GM19438 (cell line): Measurements from ENCODE around the gene RUNDC1.
"Not testable (repeated sequence)": the region's sequence is repeated elsewhere in the genome, so short reads cannot be mapped to it uniquely, and the experiment has no call there.

Source experiments
- ATAC-seq: cut with Tn5 transposase; IDR thresholded peaks from one replicate; pipeline ENCODE4 v1.9.1; 2021; ENCODE audit warnings: low read depth; ENCODE audit not compliant: unreplicated experiment

Gene RUNDC1

DNA sequence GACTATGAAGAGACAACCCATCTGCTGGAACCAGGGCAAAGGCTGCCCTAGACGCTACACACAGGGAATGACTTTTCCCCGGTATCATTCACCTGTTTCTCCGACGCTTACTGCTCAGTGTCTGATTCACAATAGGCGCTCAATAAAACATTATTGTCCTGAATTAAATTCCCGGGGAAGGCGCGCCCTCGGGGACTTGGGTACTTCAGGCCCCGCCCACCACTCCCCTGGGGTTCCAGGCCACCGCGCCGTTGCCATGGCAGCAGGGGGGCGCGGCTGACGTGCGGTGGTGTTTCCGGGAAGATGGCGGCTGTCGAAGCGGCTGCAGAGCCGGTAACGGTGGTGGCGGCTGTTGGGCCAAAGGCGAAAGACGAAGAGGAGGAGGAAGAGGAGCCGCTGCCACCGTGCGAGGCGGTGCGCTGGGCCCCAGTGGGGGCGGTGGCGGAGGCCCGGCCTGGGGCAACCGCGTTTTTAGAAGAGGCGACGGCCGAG, at the start of gene RUNDC1:
Gene RUNDC1 (plus strand): TSS at position 292 of the 492 bp plus-strand sequence. CDS start 12 bp downstream, at position 304.
- peak; percentile 56 for ATAC-seq

DNA sequence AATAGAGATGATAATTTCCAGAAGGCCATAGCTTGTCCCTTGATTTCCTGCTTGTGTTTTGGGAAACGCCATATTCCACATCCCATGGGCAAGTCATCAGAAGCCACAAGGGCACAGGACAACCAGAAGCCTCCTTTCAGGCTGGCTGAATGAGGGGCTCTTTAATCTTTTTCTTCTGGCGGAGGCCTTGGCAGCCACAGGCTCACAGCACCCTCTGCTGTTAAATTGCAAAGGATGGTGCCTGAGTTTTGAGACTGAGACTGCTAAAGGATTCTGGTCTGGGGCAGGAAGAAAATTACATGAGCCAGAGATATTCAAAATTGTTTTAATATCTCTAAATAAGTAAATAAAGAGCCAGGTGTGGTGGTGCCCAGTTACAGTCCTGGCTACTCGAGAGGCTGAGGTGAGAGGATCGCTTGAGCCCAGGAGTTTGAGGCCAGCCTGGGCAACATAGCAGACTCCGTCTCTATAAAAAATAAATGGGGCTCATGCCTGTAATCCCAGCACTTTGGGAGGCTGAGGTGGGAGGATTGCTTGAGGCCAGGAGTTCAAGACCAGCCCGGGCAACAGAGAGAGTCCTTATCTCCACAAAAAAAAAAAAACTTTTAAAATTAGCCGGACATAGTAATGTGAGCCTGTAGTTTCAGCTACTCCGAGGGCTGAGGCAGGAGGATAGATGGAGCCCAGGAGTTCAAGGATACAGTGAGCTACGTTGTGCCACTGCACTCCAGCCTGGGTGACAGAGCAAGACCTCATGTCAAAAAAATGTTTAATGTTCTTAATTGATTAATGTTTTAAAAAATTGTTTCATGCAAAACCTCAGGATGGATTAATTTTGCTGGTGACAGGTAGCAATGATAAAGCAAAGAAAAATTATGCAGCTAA, 42.4 kb upstream of the RUNDC1 start:
- ATAC-seq: no peak

DNA sequence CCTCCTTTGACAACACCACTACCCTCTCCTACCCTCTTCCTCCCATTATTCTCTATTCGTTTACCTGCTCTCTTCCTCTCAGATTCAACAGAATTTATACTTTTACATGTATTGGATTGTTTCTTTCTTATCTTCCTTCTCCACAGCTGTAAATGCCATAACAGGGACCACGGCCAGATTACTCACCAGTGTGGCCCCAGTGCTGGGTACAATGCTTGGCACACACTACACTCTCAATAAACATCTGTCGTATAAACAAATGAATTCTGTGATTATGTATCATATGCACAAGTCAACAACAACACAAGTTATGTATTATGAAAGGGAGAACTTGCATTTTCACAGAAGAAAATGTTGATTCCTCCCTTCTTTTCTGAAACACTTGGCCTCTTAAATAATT, 36.2 kb upstream of the RUNDC1 start:
- no peak for ATAC-seq

DNA sequence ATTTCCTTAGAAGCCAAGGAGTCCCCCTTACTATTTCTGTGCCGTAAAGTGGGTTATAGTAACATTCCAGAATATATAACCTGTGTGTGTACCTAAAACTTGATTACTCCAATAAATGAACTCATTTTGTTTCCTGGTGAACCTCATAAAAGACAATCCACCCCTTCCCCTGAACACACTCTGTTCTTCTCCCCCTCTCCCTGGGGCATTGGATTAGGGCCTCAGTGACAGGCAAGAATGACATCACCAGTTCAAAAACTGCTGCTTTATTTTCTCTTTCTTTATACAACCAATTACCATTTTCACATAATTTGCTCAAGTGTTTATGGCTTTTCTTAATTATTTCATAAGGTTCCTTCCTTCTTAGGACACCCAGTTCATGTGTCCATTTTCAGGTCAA, 33.6 kb upstream of the RUNDC1 start:
- no peak for ATAC-seq

DNA sequence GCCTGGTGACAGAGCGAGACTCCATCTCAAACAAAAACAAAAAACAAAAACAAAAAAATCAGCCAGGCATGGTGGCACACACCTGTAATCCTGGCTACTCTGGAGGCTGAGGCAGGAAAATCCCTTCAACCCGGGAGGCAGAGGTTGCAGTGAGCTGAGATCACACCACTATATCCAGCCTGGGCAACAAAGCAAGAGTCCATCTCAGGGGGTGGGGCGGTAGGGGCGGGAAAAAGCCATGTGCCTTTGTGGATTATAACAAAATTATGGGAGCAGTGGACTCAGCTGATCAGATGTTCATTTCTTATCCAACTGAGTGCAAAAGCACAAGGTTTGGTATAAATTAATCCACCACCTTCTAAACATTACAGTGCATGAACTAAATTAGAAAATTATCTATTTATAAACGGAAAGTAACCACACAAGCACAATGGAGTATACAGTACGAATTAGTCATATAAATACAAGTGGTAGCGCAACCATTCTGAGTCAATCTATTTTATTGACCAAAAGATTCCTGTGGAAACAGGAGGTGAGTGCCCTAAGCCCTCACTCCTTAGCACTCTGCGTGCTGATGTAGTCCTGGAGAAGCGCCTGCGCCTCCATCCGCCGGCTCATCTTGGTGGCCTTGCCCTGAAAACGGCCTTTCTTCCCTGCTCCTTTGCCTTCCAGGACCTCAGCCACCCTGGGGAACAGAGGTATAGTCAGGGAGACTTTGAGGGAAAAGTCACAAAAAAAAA, 30.2 kb upstream of the RUNDC1 start:
- ATAC-seq: no peak

DNA sequence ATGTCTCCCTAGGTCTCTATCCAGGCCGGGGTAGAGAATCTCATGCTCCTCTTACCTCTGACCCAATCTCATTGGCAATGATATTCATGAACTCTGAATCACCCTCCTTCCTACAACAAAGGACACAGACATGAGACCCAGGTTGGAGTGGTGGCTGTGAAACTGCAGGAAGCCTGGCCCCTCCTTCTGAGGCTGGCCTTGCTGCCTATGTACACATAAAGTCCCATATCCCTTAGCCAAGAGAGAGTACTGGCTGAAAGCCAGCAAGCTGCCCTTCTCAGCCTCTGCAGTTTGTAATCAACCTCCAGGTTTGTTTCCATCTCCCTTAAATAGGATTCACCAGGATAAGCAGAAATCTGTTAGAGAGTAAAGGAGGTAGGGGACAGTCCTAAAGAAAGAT, 26.7 kb upstream of the RUNDC1 start:
- ATAC-seq: no peak

DNA sequence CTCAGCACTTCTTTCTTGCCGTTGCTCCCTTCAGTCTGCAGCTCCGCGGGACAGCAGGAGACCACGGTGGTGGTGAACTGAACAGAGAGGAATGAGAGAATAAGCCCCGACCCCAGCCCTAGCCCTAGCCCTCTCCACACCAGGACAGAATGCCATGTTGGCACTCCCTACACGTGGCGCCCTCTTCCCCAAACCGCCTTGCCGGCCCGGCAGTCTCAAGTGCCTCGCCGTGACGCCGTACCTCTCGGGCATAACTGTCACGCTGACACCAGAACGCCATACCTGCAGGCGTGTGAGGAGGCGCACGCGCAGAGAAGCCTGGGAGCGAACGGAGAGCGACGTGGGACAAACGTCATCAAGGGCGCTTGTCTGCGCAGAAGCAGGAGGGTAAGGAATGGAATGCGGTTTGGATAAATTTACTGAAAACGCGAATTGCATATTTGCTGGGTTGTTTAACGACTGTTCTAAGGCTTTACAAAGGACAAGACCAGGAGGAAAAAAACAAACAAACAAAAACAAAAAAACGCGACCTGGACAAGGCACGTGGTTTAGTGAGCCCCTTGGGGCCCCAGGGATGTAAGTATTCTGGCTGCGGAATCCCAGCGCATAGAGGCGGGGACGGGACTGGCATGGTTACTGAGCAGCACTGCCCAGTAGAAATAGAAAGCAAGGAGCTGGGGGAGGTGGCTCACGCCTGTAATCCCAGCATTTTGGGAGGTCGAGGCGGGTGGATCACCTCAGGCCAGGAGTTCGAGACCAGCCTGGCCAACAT, 16.0 kb upstream of the RUNDC1 start, which contains the start of gene AARSD1:
Gene AARSD1 (minus strand): TSS at position 294 of the 772 bp plus-strand sequence. CDS start 14 bp downstream, at position 280.
- ATAC-seq: peak; percentile 64

DNA sequence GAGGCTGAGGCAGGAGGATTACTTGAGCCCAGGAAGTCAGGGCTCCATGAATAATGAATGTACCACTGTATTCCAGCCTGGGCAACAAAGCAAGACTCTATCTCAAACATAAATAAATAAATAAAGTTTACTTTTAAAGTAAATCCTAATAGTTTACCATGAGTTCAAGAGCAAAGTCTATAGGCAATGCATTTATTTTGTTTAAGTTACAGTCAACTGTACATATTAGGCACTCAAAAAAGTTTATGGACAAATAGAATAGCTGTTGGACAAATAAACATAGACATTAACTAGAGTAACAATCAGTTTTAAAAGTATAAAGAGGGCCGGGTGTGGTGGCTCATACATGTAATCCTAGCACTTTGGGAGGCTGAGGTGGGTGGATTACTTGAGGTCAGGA, 12.4 kb upstream of the RUNDC1 start:
- ATAC-seq: no peak

DNA sequence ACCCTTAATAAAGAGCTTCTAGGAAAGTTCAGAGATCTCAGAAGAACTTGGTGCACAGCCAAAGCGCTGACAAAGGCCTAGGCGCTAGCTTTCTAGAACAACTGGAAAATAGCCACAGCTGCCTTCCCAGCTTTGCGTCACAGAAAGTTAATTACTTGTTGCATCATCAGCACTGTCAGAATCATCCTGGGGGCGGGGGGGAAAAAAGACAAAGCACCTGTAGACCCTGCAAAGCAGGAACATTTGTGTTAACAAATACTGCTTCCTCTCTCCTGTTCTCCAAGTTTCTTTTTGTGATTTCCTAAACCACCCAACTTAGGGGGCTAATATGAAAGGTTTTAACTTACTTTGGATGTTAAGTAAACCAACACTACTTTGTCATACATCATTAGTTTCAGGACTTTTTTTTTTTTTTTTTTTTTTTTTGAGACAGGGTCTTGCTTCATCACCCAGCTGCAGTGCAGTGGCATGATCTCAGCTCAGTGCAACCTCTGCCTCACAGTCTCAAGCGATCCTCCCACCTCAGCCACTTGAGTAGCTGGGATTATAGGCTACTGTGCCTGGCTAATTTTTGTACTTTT, 11.3 kb upstream of the RUNDC1 start:
- ATAC-seq: no peak

DNA sequence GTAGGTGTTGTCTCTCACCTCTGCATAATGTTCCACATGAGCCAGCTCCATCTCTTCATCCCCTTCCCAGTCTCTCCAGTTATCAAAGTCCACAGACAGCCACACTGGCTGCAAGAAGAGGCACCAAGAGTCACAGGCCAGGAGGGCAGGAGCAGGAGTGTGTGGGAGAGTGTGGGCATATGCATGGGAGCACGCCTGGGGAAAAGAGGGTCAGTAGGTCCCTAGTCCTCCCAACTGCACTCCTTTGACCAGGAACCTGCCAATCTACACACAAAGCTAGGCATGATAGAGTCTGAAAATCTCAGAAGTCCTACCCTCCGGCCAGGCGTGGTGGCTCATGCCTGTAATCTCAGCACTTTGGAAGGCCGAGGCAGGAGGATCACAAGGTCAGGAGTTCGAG, 8.8 kb upstream of the RUNDC1 start:
- no peak for ATAC-seq

DNA sequence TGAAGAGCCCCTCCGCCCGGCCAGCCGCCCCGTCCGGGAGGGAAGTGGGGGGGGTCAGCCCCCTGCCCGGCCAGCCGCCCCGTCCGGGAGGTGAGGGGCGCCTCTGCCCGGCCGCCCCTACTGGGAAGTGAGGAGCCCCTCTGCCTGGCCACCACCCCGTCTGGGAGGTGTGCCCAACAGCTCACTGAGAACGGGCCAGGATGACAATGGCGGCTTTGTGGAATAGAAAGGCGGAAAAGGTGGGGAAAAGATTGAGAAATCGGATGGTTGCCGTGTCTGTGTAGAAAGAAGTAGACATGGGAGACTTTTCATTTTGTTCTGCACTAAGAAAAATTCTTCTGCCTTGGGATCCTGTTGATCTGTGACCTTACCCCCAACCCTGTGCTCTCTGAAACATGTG, 7.0 kb upstream of the RUNDC1 start:
- not testable (repeated sequence) for ATAC-seq

DNA sequence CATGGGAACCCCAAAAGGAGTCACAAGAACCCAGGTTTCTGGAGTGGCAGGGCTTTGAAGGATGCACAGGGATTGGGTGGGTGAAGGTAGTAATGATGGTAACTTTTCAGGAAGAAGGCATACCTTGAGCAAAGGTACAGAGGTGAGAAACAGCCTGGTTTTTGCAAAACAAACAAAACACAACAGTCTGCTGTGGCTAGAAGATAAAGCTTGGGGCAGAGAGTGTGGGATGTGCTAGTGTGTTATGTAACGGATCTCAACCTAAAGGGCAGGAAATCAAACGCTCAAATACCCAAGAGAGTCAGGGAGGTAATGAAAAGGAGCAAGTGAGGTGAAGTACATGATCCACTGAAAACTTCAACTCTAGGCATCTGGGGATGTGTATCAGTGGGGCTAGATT, 5.1 kb upstream of the RUNDC1 start:
- no peak for ATAC-seq

DNA sequence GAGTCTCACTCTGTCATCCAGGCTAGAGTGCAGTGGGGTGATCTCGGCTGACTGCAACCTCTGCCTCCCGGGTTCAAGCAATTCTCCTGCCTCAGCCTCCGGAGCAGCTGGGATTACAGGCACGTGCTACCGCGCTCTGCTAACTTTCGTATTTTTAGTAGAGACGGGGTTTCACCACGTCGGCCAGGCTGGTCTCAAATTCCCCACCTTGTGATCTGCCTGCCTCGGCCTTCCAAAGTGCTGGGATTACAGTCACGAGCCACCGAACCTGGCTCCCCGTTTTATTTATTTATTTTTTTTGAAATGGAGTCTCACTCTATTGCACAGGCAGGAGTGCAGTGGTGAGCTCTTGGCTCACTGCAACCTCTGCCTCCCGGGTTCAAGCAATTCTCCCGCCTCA, 4.7 kb upstream of the RUNDC1 start:
- ATAC-seq: not testable (repeated sequence)

DNA sequence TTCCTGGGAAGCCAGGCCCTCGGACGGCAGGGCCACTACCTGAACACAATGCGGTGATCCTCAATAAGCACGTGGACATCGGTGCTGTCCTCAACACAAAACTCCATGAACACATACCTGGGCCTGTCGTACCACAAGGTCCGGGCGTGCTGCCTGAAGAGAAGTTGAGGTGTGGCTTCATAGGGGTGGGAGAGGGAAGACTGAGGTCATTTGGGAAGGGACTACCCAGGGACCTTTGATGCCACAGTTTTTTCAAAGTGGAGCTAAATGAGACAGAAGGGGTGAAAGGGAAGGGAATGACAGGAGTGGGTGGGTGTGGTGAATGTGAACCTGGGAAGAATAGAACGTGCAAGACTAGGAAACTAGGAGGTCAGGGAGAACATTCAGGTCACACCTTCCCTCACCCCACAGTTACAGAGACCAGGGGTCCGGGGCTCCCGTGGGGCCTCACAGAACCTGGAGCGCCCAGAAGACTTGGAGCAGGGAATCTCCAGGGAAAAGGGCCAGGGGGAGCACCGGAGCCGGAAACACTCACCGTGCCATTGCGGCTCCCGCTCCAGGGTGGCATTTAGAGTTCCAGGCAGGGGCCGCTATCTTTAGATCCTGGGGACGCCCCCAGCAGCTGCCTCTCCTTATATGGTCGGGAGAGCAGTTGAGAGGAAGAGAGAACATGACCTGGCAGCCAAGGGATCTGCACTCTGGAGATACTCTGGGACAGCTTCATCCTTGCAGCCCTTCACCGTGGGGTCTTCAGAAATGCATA, 673 bp upstream of the RUNDC1 start, which contains the start of gene PTGES3L:
Gene PTGES3L (minus strand): TSS at position 570 of the 763 bp plus-strand sequence. CDS start 27 bp downstream, at position 543.
- ATAC-seq: no peak

DNA sequence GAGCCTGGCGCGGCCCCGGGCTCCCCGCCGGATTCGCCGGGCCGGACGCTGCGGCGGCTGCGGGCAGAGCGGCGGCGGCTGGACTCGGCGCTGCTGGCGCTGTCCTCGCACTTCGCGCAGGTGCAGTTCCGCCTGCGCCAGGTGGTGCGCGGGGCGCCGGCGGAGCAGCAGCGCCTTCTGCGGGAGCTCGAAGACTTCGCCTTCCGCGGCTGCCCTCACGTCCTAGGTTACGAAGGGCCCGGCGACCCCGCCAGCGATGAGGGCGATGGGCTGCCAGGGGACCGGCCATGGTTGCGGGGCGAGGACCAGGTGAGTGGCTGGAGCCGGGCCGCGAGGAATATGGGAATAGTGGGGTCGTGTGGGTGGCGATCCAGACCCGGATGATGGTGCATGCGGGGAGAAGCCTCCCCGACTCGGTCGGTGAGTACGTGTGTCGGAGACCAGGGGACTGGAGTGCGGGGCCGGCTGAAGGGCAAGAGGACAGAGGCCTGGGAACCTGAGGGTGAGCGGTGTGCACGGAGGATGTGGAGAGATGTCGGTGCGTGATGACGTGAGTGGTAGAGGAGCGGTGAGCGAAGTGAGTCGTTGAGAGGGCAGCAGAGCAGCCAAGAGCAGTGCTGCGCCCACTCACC, 517 bp downstream of the RUNDC1 start:
- peak; percentile 37 for ATAC-seq

DNA sequence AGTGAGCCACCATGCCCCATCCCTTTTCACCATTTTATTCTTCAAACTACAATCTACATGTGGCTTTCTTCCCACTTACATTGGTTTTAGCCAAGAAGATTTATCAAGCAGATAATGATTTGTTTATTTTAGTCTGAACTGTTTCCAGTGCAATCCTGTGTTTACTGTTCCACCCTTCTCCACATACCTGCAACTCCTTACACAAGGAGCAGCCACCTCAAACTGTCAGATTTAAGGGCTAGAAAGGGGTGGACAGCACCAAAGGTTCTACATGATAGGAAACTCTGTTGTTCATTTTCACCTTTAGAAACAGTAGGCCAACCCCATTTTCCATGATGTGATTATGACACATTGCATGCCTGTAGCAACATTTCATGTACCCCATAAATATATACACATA, 1.9 kb downstream of the RUNDC1 start:
- ATAC-seq: no peak

DNA sequence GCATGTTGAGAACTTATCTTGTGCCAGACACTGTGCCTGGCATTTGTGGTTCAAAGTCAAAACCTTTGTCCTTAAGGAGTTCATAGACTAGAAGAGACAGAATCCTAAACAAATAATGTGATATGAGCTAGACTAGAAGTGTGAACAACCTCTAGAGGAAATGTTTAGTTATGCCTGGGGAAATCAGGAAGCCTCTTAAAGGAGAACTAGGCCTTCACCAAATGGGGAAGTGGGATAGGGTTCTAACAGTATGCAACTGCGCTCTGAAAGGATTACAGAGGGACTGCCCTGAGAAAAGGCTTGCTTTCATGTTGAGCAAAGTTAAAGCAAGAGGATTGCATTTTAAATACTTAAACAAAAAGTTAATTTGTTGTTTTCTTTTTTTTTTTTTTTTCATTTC, 4.9 kb downstream of the RUNDC1 start:
- ATAC-seq: no peak

DNA sequence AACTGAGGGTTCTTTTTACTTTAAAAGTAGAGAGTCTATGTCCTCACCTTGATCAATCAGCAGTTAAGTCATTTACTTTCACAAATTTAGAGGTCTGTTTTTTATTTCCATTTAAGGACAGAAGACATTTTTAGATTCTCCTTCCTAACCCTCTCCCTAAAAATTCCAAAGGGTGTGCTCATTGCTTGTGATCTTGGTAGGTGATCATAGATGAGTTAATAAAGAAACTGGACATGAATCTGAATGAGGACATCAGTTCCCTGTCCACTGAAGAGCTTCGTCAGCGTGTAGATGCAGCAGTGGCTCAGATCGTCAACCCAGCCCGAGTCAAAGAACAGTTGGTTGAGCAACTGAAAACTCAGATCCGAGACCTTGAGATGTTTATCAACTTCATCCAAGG, 8.8 kb downstream of the RUNDC1 start:
- no peak for ATAC-seq
